Left forelimb (tissue), 1 donor: Measurements from ENCODE around the gene TP53I13.

Experiments
- DNase-seq: peaks from one replicate; pipeline ENCODE4 v3.0.0-alpha.2; 2018; ENCODE audit warnings: low spot score

TP53I13 gene

DNA sequence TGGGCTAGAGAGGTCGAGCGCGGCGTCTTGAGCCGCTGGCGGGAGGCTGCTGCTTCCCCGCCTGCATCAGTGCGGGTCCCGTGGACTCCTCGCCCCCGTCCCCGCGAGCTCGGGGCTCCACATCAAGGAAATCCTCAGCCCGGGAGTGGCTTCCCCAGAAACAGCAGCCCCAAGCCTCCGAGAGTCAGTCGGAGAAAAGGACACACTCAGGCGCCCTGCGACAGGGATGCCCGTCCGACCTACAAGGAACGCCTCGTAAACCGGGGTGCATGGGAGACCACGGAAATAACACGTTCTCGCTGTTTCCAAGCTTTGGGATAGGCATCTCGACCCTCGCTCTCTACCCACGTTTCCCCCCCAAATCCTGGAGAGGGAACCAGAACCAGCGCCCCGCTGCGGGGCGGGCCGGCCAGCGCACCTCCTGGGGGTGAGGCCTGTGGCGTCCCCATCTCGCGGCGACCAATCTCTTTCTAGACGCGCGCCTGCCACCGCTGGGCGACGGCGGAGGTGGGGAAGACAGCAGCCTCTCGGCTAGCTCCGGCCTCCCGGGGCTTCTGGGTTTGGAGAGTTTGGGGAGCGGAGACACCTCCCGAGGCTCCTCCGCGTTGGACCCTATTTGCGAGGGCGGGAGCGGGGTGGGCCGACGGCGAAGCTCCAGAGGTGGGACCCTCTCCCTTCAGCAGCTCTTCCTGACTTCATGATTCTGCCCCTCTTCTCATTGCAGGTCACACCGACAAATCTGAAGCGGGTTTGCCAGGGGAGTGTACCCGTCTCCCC is 759 bp upstream of the TP53I13 start:
- DNase-seq, result peak; percentile 73

- no peak for DNase-seq
Measured at GRCh38 chr17:29569245-29569950, 897 bp downstream of the TP53I13 start.

DNA sequence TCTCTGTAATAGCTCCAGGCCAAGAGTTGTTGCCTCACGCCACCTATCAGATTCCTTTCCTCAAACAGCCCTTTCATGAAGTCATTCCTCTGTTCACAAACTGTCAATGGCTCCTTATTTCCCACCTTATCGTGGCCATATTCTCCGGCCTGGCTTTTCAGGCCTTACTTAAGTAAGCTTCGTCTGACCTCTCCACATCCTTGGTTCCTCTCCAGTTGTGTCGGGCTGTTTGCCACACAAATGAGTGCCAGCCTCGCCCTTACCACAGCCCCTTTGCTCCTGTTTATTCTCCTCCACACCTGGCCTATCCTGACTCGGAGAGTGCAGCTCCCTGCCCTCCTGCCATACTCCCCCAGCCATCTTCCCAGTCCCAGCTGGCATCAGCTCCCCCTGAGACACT is 2.0 kb downstream of the TP53I13 start:
- DNase-seq, result no peak

DNA sequence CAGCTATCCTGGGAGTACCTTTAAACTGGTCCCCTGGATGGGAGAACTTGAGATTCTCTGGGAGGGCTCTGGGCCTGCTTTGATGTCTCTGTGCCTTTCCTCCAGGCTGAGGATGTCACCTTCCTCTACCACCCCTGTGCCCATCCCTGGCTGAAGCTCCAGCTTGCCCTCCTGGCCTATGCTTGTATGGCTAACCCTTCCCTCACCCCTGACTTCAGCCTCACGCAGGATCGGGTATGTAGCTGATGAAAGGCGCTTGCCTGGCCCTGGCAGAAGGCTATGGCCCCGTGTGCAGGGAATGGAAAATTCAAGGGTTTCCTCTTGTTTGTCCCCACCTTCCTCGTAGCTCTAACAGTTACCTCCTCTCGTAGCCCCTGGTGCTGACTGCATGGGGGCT is 3.0 kb downstream of the TP53I13 start:
- DNase-seq, result peak; percentile 61

GRCh38 chr17:29571883-29572681 is 3.6 kb downstream of the TP53I13 start:
- DNase-seq, result peak; percentile 67

DNA sequence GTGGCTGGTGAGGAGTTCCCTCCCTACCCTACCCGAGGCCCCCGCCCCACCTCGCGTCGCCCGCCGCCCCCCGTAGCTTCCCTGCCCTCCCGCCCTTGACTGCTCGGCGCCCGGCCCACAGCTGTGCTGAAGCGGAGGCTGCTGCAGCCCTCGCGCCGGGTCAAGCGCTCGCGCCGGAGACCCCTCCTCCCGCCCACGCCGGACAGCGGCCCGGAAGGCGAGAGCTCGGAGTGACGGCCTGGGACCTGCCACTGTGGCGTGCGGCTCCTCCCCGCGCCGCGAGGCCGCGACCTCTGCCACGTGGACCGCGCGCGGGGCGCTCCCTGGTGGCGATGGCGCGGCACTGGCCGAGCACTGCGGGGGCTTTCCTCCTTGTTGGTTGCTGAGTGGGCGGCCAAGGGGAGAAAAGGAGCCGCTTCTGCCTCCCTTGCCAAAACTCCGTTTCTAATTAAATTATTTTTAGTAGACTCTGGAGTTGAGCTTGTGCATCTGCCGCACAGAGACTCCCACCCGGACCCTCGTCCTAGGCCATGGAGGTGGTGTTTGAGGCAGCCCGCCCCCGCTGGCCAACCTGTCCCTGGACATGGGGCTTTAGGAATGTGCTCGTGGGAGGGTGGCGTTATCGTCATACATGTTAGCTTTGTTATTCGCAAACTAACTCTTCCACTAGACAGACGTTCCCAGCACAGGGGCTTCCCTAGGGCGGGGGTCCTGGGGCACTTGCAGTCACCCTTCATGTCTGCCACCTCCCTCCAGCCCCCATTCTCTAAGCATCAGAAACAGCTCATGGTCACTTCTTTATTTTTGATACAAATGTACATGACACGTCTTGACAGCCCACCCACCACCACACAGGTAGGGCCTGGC is 4.4 kb downstream of the TP53I13 start:
- DNase-seq, result peak; percentile 84

GRCh38 chr17:29573558-29573869 is 5.0 kb downstream of the TP53I13 start:
- DNase-seq, result no peak

DNA sequence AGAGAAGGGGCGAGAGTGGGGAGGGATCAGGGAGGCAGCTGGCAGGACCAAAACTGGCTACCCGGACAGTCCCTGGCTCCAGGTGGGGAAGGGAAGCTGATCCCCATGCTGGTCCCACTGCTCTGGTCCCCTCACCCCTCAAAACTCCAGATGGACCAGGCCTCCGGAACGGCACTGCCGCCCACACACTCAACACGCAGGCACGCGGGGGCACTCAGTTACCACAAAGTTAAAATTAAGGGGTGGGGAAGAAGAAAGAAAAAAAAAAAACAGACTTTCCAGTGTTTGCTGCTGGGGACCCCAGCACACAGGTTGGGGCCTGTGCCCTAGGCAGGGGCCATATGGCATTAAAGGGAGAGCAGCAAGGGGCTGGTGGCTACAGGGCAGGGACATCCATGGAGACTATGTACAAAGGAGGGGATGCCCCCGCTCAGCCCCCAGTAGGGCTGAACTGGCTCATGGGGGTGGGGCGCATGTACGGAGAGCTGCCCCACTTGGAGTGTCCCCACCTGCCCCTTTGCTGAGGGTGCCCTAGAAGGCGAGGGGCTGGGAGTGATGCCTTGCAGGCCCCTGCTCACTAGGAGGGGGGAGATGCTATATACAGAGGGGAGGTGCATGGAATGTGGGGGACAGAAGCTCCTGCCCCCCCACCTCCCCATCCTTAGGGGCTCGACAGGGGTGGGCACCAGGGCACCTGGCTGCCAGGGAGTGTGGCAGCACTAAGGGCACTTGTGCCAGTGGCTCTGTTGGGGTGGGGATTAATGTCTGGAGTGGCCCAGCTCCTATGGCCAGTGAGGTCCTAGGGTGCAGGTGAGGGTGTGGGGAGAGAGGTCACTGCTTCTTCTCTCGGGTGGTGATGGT is 5.6 kb downstream of the TP53I13 start:
- DNase-seq, result no peak

DNA sequence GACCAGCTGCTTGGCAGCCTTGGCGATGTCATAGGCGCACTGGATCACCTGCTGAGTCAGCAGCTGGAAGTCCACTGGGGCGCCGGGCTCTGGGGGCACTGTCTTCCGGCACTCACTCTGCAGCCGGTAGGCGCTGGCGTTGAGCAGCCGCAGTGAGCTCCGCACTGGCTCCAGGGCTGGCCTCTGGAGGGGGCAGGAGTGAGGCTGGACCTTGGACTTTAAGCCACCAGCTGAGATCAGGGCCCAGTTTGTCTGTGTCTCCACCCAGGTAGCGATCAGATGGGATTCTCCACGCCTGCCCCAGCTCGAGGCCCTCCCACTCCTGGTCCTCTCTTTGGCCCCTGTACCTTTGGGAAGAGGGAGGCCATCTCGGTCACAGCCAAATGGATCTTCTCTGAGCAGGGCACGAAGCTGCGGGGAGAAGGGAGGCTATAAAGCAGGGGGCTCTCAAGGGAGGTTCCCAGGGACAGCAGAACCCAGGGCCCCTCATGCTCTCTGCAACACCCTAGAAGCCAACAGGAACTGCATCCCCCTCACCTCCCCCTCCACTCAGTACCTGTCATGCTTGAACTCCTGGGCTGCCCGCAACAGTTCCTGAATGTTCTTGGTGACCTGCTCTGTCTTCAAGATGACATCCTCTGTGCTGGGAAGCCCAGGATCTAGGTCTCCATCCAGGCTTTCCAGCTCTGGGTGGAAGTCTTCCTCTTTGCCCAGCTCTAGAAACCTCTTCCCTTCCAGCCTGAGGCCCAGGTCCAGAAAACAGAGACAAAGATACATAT is 6.4 kb downstream of the TP53I13 start:
- no peak for DNase-seq

DNA sequence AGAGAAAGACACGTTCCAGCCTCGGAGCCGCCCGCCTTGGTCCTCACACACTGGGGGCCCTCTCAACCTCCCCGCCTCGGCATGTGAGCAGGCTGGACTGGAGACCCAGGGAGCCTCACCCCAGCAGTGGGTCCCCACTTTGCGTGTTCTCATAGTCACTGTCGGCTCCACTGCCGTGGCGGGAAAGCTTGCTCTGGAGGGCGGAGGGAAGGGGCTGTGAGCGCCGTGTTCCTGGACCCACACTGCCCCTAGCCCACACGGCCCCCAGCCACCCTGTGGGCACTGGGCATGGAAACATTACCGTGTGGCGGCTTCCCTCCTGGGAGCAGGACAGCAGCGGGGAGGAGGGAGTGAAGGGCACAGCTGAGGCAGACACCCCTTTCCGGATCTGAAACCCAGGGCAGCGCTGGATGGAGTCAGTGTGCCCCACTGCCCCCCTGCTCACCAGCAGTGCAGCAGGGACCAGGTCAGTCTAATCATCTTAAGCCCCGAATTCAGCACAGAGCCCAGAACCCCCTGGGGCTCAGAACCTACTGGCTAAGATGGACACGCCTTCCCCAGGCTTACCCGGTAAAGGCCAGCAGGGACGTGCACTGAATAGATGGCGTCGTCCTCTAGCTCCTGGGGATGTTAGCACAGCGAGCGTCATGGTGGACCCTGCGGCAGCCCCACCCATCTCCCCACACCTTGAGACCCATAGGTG is 7.2 kb downstream of the TP53I13 start:
- DNase-seq, result no peak

DNA sequence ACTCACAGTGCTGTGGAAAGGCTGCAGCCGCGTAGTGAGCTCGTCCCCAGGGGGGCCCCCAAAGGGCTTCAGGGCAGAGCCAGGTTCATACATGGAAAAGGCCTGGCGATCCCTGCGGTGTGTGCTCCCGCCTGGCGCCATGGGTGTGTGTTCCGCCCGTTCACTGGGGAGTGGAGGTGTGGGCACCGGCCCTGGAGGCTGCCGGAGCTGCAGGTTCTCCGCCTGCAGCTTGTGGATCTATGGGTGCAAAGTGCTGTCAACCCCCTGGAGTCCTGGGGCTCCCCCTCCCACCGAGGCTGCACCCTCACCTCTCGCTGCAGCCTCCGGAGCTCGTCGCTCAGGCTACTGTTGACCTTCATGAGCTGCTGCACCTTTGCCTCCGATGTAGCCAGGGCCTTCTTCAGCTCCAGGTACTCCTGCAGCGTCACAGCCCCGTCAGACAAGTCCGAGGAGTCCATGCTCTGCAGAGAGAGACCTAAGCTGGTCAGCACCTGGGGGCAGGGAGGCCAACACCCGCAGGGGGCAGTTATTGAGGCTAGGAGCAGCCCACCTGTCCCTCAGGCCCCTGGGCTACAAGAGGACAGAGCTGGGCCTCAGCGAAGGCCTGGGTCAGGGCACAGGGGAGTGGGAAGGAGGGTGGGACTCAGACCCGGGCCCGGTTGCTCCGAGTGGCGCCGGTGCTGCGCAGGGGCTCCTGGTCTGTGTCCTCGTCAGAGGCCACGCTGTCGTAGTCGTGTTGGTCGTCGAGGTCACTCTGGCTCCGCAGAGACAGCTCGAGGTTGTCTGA is 7.9 kb downstream of the TP53I13 start:
- DNase-seq, result no peak

DNA sequence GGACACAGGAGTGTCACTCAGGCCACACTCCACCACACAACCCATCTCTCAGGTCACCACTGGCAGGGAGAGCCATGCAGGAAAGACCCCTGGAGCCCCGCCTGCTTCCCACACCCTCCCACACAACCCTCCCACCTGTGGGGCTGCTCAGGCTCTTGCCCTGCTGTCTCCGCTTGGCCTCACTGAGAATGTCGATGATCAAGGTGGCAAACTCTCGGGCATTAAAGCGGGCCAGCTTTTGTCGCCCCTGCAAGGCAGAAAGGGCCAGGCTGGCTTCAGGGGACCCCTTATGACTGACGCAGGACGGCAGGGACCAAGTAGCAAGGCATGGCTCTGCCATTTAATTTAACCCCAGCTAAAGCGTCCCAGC is 8.5 kb downstream of the TP53I13 start:
- no peak for DNase-seq

DNA sequence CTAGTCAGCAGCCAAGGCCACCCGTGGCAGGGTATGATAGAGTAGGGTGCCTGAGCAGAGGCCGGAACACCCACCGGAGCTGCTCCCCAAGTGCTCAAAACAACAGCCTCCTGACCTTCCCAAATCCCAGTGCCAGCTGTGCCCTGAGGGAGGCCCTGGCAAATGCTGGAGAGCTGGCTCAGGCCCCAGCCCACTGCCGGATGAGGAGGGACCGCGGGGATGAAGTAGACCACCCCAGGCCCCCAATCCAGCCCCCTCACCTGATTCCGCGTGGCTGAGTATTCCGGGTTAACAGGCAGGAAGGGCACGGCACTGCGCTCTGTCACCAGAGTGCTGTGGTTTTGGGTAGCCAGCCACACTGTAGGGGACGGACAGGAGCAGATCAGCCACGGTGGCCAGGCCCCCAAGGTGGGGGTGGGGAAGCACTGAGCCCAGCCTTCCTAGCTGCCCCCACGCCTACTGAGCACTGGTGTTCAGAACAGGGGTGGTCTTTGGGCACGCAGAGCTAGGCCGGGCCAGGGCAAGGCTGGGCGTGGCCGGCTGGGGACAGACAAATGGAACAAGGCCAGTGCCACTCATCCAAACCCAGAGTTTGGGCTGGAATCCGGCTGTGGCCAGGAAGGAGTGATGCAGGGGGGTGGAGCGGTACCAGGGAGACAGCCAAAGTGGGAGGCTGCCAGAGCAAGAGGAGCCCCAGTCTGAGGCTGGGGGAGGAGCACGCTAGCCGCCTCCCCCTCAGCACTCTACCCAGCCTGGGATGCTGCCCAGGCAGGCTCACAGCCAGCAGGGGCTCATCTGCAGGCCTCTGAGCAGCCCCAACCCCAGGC is 9.1 kb downstream of the TP53I13 start:
- no peak for DNase-seq

- DNase-seq, result no peak
Measured at GRCh38 chr17:29578626-29579485, 10.4 kb downstream of the TP53I13 start.

GRCh38 chr17:29579866-29580771 is 11.6 kb downstream of the TP53I13 start:
- no peak for DNase-seq
